OCI-LY3 (cell line): ENCODE results near the gene CHCHD5.

ENCODE experiments used
- EZH2phosphoT487 ChIP-seq: fragments of 200-600 bp; shearing (Covaris generic); IDR thresholded peaks from 2 replicates; pipeline ENCODE4 v1.6.1; 2018; ENCODE audit warnings: antibody characterized with exemption, mixed run types, low read depth
- TF ChIP-seq, protein P1 (sequence below): fragments of 200-600, 300-600 bp; sonication (generic); IDR thresholded peaks from 2 replicates; pipeline ENCODE4 v1.5.1; 2014; ENCODE audit warnings: antibody characterized with exemption, low read length, low read depth

DNA sequence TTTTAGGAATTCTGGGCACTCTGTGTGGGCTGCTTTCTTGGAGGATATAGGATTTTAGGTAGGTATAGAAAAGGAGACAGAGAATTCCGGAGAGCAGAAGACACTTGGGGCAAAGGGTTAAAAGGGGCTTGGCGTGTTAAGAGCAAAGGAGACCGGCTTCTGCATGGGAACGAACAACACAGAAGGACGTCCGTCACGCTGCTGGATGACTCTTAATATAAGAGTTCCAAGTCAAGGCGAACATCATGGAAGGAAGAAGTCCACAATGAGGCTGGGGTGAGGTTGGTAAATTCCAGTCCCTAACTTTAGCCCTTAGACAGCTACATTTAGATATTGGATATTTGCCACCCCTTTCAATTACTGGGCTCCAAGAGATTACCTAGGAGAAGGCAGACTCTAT is 45.4 kb downstream of the CHCHD5 start:
- TF ChIP-seq, protein P1, sequence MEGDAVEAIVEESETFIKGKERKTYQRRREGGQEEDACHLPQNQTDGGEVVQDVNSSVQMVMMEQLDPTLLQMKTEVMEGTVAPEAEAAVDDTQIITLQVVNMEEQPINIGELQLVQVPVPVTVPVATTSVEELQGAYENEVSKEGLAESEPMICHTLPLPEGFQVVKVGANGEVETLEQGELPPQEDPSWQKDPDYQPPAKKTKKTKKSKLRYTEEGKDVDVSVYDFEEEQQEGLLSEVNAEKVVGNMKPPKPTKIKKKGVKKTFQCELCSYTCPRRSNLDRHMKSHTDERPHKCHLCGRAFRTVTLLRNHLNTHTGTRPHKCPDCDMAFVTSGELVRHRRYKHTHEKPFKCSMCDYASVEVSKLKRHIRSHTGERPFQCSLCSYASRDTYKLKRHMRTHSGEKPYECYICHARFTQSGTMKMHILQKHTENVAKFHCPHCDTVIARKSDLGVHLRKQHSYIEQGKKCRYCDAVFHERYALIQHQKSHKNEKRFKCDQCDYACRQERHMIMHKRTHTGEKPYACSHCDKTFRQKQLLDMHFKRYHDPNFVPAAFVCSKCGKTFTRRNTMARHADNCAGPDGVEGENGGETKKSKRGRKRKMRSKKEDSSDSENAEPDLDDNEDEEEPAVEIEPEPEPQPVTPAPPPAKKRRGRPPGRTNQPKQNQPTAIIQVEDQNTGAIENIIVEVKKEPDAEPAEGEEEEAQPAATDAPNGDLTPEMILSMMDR, result no peak
- no peak for TF ChIP-seq EZH2phosphoT487
